Measurements from ENCODE around the gene SVIL. TPM values are rescaled to one million over a fixed set of nuclear protein-coding genes. Genes with fewer than 3 reads are reported as not detected.

SVIL gene
- polyA plus RNA-seq, 1 donor (not counting 4 experiments of a cell fraction or from before 2014, with no cell fraction given) = 16.2 TPM

GRCh38 chr10:29535778-29536453 is 98.9 kb downstream of the SVIL start:
- Histone ChIP-seq H3K27me3 (ENCODE audit: control insufficient read depth, extremely low read depth, insufficient read depth, low read length) (no peaks in the 10 kb centered on the region), H3K9me3 (ENCODE audit: control insufficient read depth, low read depth, low read length) (no peaks in the 10 kb centered on the region), H3K9me1 (ENCODE audit: control insufficient read depth, extremely low read depth, insufficient read depth, low read length) (peaks cover 3% of the 10 kb centered on the region), H3K4me3 (ENCODE audit: control insufficient read depth in 2 of 3, extremely low read depth in 1 of 3, insufficient read depth in 2 of 3, low read depth in 1 of 3, low read length in 3 of 3) (no peak overlapping the region), H2AFZ (ENCODE audit: control insufficient read depth, low read length) (no peak overlapping the region), H3K4me1 (ENCODE audit: control insufficient read depth, extremely low read depth, insufficient read depth, low read length) (no peaks in the 10 kb centered on the region), H3K9ac (ENCODE audit: control insufficient read depth, extremely low read depth, insufficient read depth, low read length) (no peak overlapping the region), H3K79me2 (ENCODE audit: control insufficient read depth, insufficient read depth, low read length) (no peaks in the 10 kb centered on the region), H4K20me1 (ENCODE audit: control insufficient read depth, extremely low read depth, insufficient read depth, low read length) (no peaks in the 10 kb centered on the region), H3K4me2 (ENCODE audit: control insufficient read depth, extremely low read depth, insufficient read depth, low read depth, low read length) (no peak overlapping the region), H3K27ac (ENCODE audit: control insufficient read depth, insufficient read depth, low read length) (no peak overlapping the region), H3K36me3 (ENCODE audit: control insufficient read depth in 2 of 2, extremely low read depth in 1 of 2, insufficient read depth in 2 of 2, low read length in 2 of 2) (peaks cover 4 to 19% of the 10 kb centered on the region in 2 experiments)
- dilution Hi-C loops (cut with MboI; ENCODE audit: extremely low pct_ligation_motif_present, low sequenced_read_pairs) = no loop called here
- DNase-seq (ENCODE audit: low read depth, low spot score) (no peak), FAIRE-seq (no peak)
- no peak for TF ChIP-seq CTCF (optimal IDR thresholded peaks at IDR 0.05 in 1 of 3, IDR thresholded peaks at IDR 0.05 in 1 of 3, conservative IDR thresholded peaks at IDR 0.05 in 1 of 3; ENCODE audit: extremely low read depth in 1 of 3, insufficient read depth in 2 of 3, low read length in 3 of 3)
- no peak for TF ChIP-seq EZH2 (IDR thresholded peaks at IDR 0.05; ENCODE audit: low read length)

- Histone ChIP-seq H3K36me3 (ENCODE audit: control insufficient read depth in 2 of 2, extremely low read depth in 1 of 2, insufficient read depth in 2 of 2, low read length in 2 of 2) (peaks cover 4 to 19% of the 10 kb centered on the region in 2 experiments), H3K9ac (ENCODE audit: control insufficient read depth, extremely low read depth, insufficient read depth, low read length) (no peak overlapping the region), H3K27ac (ENCODE audit: control insufficient read depth, insufficient read depth, low read length) (no peak overlapping the region), H2AFZ (ENCODE audit: control insufficient read depth, low read length) (no peak overlapping the region), H3K4me1 (ENCODE audit: control insufficient read depth, extremely low read depth, insufficient read depth, low read length) (no peaks in the 10 kb centered on the region), H3K4me2 (ENCODE audit: control insufficient read depth, extremely low read depth, insufficient read depth, low read depth, low read length) (no peak overlapping the region), H4K20me1 (ENCODE audit: control insufficient read depth, extremely low read depth, insufficient read depth, low read length) (no peaks in the 10 kb centered on the region), H3K9me1 (ENCODE audit: control insufficient read depth, extremely low read depth, insufficient read depth, low read length) (peaks cover 3% of the 10 kb centered on the region), H3K4me3 (ENCODE audit: control insufficient read depth in 2 of 3, extremely low read depth in 1 of 3, insufficient read depth in 2 of 3, low read depth in 1 of 3, low read length in 3 of 3) (no peak overlapping the region), H3K79me2 (ENCODE audit: control insufficient read depth, insufficient read depth, low read length) (no peaks in the 10 kb centered on the region), H3K9me3 (ENCODE audit: control insufficient read depth, low read depth, low read length) (no peaks in the 10 kb centered on the region), H3K27me3 (ENCODE audit: control insufficient read depth, extremely low read depth, insufficient read depth, low read length) (no peaks in the 10 kb centered on the region)
- TF ChIP-seq CTCF (optimal IDR thresholded peaks at IDR 0.05 in 1 of 3, IDR thresholded peaks at IDR 0.05 in 1 of 3, conservative IDR thresholded peaks at IDR 0.05 in 1 of 3; ENCODE audit: extremely low read depth in 1 of 3, insufficient read depth in 2 of 3, low read length in 3 of 3) = peak; percentile 33 to 46 (median 43)
- no peak for TF ChIP-seq EZH2 (IDR thresholded peaks at IDR 0.05; ENCODE audit: low read length)
- dilution Hi-C loops (cut with MboI; ENCODE audit: extremely low pct_ligation_motif_present, low sequenced_read_pairs) = no loop called here
- FAIRE-seq = no peak
- no peak for DNase-seq (ENCODE audit: low read depth, low spot score)
Observed at GRCh38 chr10:29535012-29535777, 99.6 kb downstream of the SVIL start.

All from keratinocyte (primary cell).